ENCODE data around the gene RALGPS2.

The RALGPS2 gene

DNA sequence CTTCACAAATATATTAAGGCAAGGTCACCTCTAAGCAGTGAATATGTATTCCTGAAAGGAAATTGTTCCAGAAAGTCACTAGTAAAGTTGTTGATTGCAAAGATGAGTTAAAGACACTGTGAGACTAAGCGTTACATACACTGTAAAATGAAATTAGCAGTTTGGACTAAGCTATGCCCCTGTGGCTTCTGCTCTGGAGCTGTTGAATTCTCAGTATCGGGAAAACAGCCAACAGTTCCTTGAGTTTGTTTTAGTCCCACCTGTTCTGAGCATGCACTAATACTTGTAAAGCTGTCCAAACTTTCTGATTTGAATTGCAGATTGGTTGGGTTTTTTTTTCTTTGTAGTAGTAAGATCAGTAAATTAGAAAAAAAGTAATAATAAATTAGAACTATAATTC is 124.9 kb downstream of the RALGPS2 start:
- no peak for TF ChIP-seq GATA3 (IDR thresholded peaks at IDR 0.05; ENCODE audit: low read depth, low read length)
- no peak for TF ChIP-seq GATA2 (IDR thresholded peaks at IDR 0.05; ENCODE audit: low read depth, low read length)

DNA sequence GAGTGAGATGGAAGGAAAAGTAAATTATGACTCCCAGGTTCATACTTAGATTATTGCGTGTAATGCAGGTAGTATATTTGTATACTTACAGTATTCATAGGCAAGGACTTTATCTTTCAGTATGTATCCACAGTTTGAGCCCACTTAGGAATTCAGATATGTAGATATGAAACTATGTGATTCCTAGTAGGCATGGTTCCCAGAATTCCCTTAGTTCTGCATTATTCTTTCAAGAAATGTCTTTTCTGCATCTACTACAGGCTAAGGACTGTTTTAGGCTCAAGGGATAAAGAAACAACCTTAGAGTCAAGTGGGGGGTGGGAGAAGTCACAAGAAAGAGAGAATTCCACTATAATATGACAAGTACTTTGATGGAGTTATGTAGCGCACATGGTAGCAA is 132.1 kb downstream of the RALGPS2 start:
- TF ChIP-seq GATA3 (IDR thresholded peaks at IDR 0.05; ENCODE audit: low read depth, low read length): no peak
- TF ChIP-seq GATA2 (IDR thresholded peaks at IDR 0.05; ENCODE audit: low read depth, low read length): no peak

DNA sequence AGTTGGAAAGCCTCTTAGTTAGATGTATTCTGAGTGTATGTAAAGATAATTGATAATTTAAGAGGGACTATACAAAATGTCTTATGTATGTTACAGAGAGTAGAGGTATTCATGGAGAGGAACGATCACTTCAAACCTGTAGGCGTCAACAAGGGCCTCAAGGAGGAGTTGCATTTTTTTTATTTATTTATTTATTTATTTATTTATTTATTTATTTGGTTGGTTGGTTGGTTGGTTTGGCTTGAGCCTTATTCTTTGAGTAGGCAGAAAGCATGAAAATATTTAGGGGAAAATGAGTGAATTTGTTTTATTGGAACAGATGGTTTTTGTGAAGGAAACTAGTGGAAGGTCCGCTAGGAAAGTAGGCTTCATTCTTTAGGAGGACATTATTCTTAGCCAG is 137.4 kb downstream of the RALGPS2 start:
- no peak for TF ChIP-seq GATA3 (IDR thresholded peaks at IDR 0.05; ENCODE audit: low read depth, low read length)
- TF ChIP-seq GATA2 (IDR thresholded peaks at IDR 0.05; ENCODE audit: low read depth, low read length): no peak

DNA sequence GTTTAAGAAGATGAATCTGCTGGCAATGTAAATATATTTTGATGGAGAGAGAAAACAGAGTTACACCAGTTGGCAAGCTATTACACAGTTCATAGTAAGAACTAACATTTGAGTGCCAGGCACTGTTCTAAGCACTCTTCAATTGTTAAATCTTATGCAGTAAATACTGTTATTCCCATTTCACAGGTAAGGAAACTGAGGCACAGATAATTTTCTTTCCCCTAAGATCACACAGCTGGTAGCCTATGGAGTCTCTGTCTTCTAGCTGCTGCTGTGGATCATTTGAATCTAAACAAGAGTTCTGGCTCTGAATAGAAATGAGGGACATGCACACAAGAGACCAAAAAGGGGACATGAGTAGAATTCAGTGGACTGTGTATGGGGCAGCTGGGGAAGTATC is 137.8 kb downstream of the RALGPS2 start:
- TF ChIP-seq GATA2 (IDR thresholded peaks at IDR 0.05; ENCODE audit: low read depth, low read length) (no peak), GATA3 (IDR thresholded peaks at IDR 0.05; ENCODE audit: low read depth, low read length) (no peak)

- TF ChIP-seq GATA3 (IDR thresholded peaks at IDR 0.05; ENCODE audit: low read depth, low read length) (no peak), GATA2 (IDR thresholded peaks at IDR 0.05; ENCODE audit: low read depth, low read length) (no peak)
Measured at GRCh38 chr1:178864326-178864725, 139.3 kb downstream of the RALGPS2 start.

DNA sequence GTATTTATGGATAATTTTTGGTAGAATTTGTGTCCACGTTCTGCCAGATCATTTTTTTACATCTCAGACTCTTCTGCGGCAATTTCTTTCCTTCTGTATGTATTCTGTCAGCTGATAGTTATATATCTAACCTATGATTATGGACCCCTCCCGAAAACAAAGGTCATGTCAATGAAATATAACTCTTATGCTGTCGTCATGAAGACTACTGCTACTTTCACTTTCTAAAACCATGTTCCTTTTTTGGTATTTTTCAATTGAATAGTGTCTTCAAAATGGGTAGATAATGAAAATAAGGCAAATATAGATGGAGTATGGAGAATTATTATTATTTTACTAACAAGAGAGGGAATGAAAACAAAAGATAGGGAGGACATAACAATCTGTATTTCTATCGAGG is 142.6 kb downstream of the RALGPS2 start:
- TF ChIP-seq GATA3 (IDR thresholded peaks at IDR 0.05; ENCODE audit: low read depth, low read length) (no peak), GATA2 (IDR thresholded peaks at IDR 0.05; ENCODE audit: low read depth, low read length) (no peak)

DNA sequence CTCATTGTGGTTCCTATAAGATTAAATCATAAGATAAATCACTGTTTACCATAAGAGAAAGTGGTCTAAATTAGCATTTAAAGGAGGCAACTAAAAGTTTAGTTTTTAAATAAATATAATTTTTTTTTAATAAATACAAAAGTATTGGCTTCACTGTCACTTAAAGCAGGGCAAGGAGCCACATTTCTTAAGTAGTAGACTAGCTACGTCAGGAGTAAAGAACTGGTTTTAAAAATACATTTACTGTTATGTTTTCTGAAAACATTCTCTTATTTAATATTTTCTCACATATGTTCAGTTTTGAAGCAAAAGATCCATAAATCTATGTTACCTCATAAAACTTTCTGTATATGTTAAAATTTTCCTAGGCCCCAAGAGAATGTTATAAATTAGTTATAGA is 143.7 kb downstream of the RALGPS2 start:
- no peak for TF ChIP-seq GATA3 (IDR thresholded peaks at IDR 0.05; ENCODE audit: low read depth, low read length)
- TF ChIP-seq GATA2 (IDR thresholded peaks at IDR 0.05; ENCODE audit: low read depth, low read length): no peak

GRCh38 chr1:178869119-178869697 is 144.2 kb downstream of the RALGPS2 start:
- TF ChIP-seq GATA3 (IDR thresholded peaks at IDR 0.05; ENCODE audit: low read depth, low read length): no peak
- no peak for TF ChIP-seq GATA2 (IDR thresholded peaks at IDR 0.05; ENCODE audit: low read depth, low read length)

GRCh38 chr1:178870221-178870620 is 145.2 kb downstream of the RALGPS2 start:
- TF ChIP-seq GATA3 (IDR thresholded peaks at IDR 0.05; ENCODE audit: low read depth, low read length): no peak
- TF ChIP-seq GATA2 (IDR thresholded peaks at IDR 0.05; ENCODE audit: low read depth, low read length): no peak

DNA sequence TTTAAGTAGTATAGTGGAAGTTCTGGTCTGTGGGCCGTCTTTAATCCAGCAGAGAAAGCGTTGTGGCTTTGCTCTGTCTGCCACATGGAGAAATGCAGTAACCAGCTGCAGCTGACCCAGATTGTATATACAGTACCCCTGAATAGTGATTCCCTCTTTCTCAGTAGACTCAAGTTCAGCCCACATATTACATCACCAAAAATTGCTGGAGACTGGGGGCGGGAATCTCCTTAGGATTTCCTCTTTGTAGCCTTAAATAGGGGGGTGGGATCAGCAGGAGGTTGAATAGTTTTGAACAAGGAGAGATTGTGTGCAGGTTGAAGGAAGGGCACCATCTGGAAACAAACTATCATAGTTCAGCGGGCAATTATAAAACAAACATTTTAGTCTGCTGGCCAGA is 145.9 kb downstream of the RALGPS2 start, which contains the start of gene ANGPTL1:
Gene ANGPTL1, minus strand, starts transcription at position 134 of the 400 bp plus-strand sequence. CDS start 5,301 bp downstream, outside the sequence.
- TF ChIP-seq GATA3 (IDR thresholded peaks at IDR 0.05; ENCODE audit: low read depth, low read length) (no peak), GATA2 (IDR thresholded peaks at IDR 0.05; ENCODE audit: low read depth, low read length) (no peak)

- TF ChIP-seq GATA2 (IDR thresholded peaks at IDR 0.05; ENCODE audit: low read depth, low read length) (no peak), GATA3 (IDR thresholded peaks at IDR 0.05; ENCODE audit: low read depth, low read length) (no peak)
Measured at GRCh38 chr1:178871551-178872320, 146.7 kb downstream of the RALGPS2 start.

DNA sequence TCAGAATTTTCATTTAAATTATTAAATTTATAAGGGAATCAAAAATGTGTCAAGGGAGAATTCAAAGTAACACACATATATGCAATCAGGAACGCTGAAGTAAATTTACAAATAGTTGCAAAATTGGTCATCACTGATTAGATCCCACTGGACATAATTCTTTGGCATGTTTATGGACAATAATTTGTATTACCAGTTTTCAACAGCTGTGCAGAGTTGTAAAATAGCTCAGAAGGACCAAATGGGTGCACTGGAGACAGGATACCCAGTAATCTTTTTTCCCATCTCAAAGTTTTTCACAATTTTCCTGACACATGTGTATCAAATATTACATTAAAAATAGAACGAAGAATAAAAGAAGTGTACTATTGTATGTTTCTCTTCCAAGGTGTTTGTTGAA is 149.9 kb downstream of the RALGPS2 start:
- TF ChIP-seq GATA3 (IDR thresholded peaks at IDR 0.05; ENCODE audit: low read depth, low read length) (no peak), GATA2 (IDR thresholded peaks at IDR 0.05; ENCODE audit: low read depth, low read length) (no peak)

GRCh38 chr1:178875936-178876335 is 150.9 kb downstream of the RALGPS2 start:
- TF ChIP-seq GATA2 (IDR thresholded peaks at IDR 0.05; ENCODE audit: low read depth, low read length): no peak

- no peak for TF ChIP-seq GATA3 (IDR thresholded peaks at IDR 0.05; ENCODE audit: low read depth, low read length)
- TF ChIP-seq GATA2 (IDR thresholded peaks at IDR 0.05; ENCODE audit: low read depth, low read length): no peak
Measured at GRCh38 chr1:178877896-178878295, 152.9 kb downstream of the RALGPS2 start.

- TF ChIP-seq GATA3 (IDR thresholded peaks at IDR 0.05; ENCODE audit: low read depth, low read length) (no peak), GATA2 (IDR thresholded peaks at IDR 0.05; ENCODE audit: low read depth, low read length) (no peak)
Measured at GRCh38 chr1:178881950-178882349, 156.9 kb downstream of the RALGPS2 start.

Measured in SH-SY5Y (cell line).